Small intestine (tissue), 7 donors: ENCODE results near the gene GOLM1. TPM values are rescaled to one million over a fixed set of nuclear protein-coding genes. Genes with fewer than 3 reads are reported as not detected.

Source experiments
- DNase-seq, 2 donors: peaks; one replicate each; pipeline versions ENCODE4 v3.0.0 to v3.0.0-alpha.2; 2013
- FAIRE-seq: peaks from 2 replicates; lab custom pipeline; 2012; peaks lifted over from hg19 to GRCh38; lab: Jason Lieb, UNC
- H3K27ac ChIP-seq, 3 donors: one replicate each; pipeline ENCODE4 v1.5.1; 2013; ENCODE audit warnings: low read length in 2 of 3, mild to moderate bottlenecking in 2 of 3, control low read depth in 1 of 3, inconsistent platforms in 1 of 3, low read depth in 1 of 3, moderate library complexity in 1 of 3
- H3K27me3 ChIP-seq, 3 donors: one replicate each; pipeline ENCODE4 v1.6.1; 2013; ENCODE audit warnings: low read length in 3 of 3, inconsistent platforms in 1 of 3; ENCODE audit not compliant: control insufficient read depth in 3 of 3, insufficient read depth in 3 of 3
- H3K36me3 ChIP-seq, 3 donors: one replicate each; pipeline ENCODE4 v1.6.1; 2013; ENCODE audit warnings: low read length in 3 of 3, inconsistent platforms in 1 of 3, low read depth in 1 of 3, mild to moderate bottlenecking in 1 of 3, moderate library complexity in 1 of 3; ENCODE audit not compliant: control insufficient read depth in 3 of 3, insufficient read depth in 2 of 3
- H3K4me1 ChIP-seq, 3 donors: one replicate each; pipeline ENCODE4 v1.6.1; 2013; ENCODE audit warnings: low read length in 2 of 3, inconsistent platforms in 1 of 3, low read depth in 1 of 3, mild to moderate bottlenecking in 1 of 3, moderate library complexity in 1 of 3; ENCODE audit not compliant: control insufficient read depth in 3 of 3, insufficient read depth in 2 of 3
- H3K4me3 ChIP-seq, 3 donors: one replicate each; pipeline ENCODE4 v1.5.1; 2013; ENCODE audit warnings: low read length in 3 of 3, control low read depth in 1 of 3, inconsistent platforms in 1 of 3, low read depth in 1 of 3, mild to moderate bottlenecking in 1 of 3, moderate library complexity in 1 of 3
- H3K9me3 ChIP-seq, 2 donors: one replicate each; pipeline ENCODE4 v1.6.1; 2013; ENCODE audit warnings: low read depth in 1 of 2, low read length in 1 of 2; ENCODE audit not compliant: control insufficient read depth in 2 of 2, insufficient read depth in 1 of 2
- WGBS, 3 donors: extraction: QIAGEN DNeasy Blood & Tissue Kit; methylation state at CpG; one replicate each; pipeline ENCODE4 v1.1.7; 2013; 5-methylcytosine and 5-hydroxymethylcytosine counted together
- polyA plus RNA-seq, 4 donors: library from polyadenylated mRNA; stranded (reverse) in 3 of 4; unstranded in 1 of 4; fragments of 200-250 nt in 3 of 4; fragments of 120-200 nt in 1 of 4; gene quantifications; one replicate each; pipeline versions ENCODE4 v1.2.1 to v1.2.3, GENCODE V29; 2013
- donor health status: healthy with polysubstance abuse.
- donor health status: control.
- donor health status: control.
- donor health status: Bipolar disorder and iron deficiency.
- donor health status: healthy.

GOLM1 gene
- polyA plus RNA-seq, 4 donors: 17.8 to 318 (median 102) TPM

- Histone ChIP-seq H3K27ac (no peak overlapping the region), H3K4me1 (no peaks in the 10 kb centered on the region), H3K9me3 (no peaks in the 10 kb centered on the region), H3K27me3 (no peaks in the 10 kb centered on the region), H3K36me3 (peaks cover 5 to 13% (median 8%) of the 10 kb centered on the region in 3 donors), H3K4me3 (no peak overlapping the region)
- FAIRE-seq: no peak
- no peak for DNase-seq
- 77 to 93% (median 91%) methylated on average over 4 of the region's 4 CpGs for WGBS, 3 donors
These were observed 120.9 kb downstream of the GOLM1 start for GRCh38 chr9:85978496-85978895.

Other genes starting within 250 kb of the GOLM1 start
- gene NAA35, start 158.4 kb downstream of the GOLM1 start, polyA plus RNA-seq: 10 to 100 TPM in 2 of 4 donors, 1 to 10 TPM in 2; 7.2 to 20.8 (median 9.3) TPM
- under 1 TPM in 2 of 4 donors, not detected in 2; 0.04 to 0.10 TPM for gene C9orf153, start 160.1 kb upstream of the GOLM1 start, polyA plus RNA-seq
- 10 to 100 TPM; 28.0 to 38.6 (median 37.3) TPM for gene ISCA1, start 183.0 kb upstream of the GOLM1 start, polyA plus RNA-seq